Lower leg skin (tissue), 3 donors: ENCODE data around the gene KLHDC4.

ENCODE experiments used
- CTCF ChIP-seq, 3 donors: fragments of 450-650 bp; IDR thresholded peaks; one replicate each; pipeline ENCODE4 v1.5.1; 2016; ENCODE audit warnings: antibody characterized with exemption in 3 of 3, mild to moderate bottlenecking in 3 of 3, moderate library complexity in 2 of 3
- POLR2A ChIP-seq, 2 donors: fragments of 450-650 bp; IDR thresholded peaks; one replicate each; pipeline ENCODE4 v1.6.1; 2016 to 2017; ENCODE audit warnings: antibody characterized with exemption in 2 of 2, mild to moderate bottlenecking in 1 of 2, moderate library complexity in 1 of 2

GRCh38 chr16:87678618-87679017, 87.2 kb downstream of the KLHDC4 start:
- no peak for TF ChIP-seq CTCF (IDR thresholded peaks at IDR 0.05)
- TF ChIP-seq POLR2A (IDR thresholded peaks at IDR 0.05), result no peak
